Colonic mucosa (tissue), 4 donors: ENCODE data around the gene BCL7A. TPM values are rescaled to one million over a fixed set of nuclear protein-coding genes. Genes with fewer than 3 reads are reported as not detected.

ENCODE experiments used
- DNase-seq: peaks from one replicate; pipeline ENCODE4 v3.0.0-alpha.2; 2020
- H3K27ac ChIP-seq: fragments of 200-600 bp; one replicate; pipeline ENCODE4 v1.8.0; 2021
- H3K27me3 ChIP-seq: fragments of 200-600 bp; one replicate; pipeline ENCODE4 v1.8.0; 2021
- H3K36me3 ChIP-seq: fragments of 200-600 bp; one replicate; pipeline ENCODE4 v1.8.0; 2021
- H3K4me1 ChIP-seq: fragments of 200-600 bp; one replicate; pipeline ENCODE4 v1.8.0; 2021; ENCODE audit warnings: mild to moderate bottlenecking
- H3K4me3 ChIP-seq: fragments of 200-600 bp; one replicate; pipeline ENCODE4 v1.8.0; 2021
- H3K9ac ChIP-seq, 2 donors: one replicate each; pipeline ENCODE4 v1.7.0; 2013; ENCODE audit warnings: control low read depth in 2 of 2, low read depth in 2 of 2, low read length in 2 of 2
- H3K9me3 ChIP-seq: fragments of 200-600 bp; one replicate; pipeline ENCODE4 v1.8.0; 2021
- intact Hi-C: fragments of 100-400 bp; cut with DNase I; formaldehyde crosslinking; loops from one replicate; pipeline ENCODE4 v1.14.1; 2022
- total RNA-seq, 2 donors: library from RNA; stranded (reverse); fragmentation: NEBNext Ultra II Directional in 1 of 2; extraction: Animal tissue kit (Norgen Biotek cat#: 25700) in 1 of 2; gene quantifications; one replicate each; pipeline ENCODE4 v1.2.1, GENCODE V29; 2021
- TF ChIP-seq, protein P1 (sequence below): fragments of 200-600 bp; IDR thresholded peaks from one replicate; pipeline ENCODE4 v1.8.0; 2022; ENCODE audit warnings: antibody characterized with exemption, mild to moderate bottlenecking
- donor health status: healthy.
- donor health status: DM: no; HTN: no; CAD: no.
- donor health status: DM: no; HTN: no; CAD: no.

Gene BCL7A
- total RNA-seq, 2 donors from 2014 or later: 7.0 to 10.0 TPM

- peaks cover 9% of the 10 kb centered on the region for H3K4me1 ChIP-seq
- no peak overlapping the region for H3K4me3 ChIP-seq
Observed at GRCh38 chr12:122063694-122064024, 42.0 kb downstream of the BCL7A start.

DNA sequence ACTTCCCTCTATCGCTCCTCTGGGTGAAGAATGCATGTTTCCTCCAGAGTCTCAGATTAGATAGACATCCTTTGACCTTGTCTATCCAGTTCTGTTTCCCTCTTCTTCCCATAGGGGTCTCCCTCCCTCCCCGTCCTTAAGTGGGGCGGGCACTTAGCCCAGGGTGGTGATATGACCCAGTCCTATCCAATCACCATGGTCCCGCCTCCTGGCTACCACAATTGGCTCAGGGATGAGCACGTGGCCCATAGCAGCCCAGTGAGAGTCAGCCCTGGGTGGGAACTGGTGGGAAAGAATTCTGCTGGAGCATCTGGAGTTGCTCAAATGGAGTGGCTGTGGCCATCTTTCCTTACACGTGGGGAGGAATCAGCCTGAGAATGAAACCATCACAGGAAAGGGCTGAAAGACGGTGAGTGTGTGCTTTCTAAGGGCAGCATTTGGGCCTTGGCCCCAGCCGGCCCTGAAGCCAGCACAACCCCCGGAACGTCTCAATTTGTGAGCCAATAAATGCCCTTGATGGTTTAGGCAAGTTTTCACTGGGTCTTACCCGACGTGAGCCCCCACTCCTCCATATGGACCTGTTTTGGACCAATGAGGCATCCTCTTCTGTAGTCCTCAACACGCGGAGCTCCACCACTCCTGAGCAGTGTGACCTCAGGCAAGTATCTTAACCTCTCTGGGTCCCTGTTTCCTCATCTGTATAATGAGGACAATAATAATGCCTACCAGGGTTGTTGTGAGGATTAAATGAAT, 42.5 kb downstream of the BCL7A start:
- Histone ChIP-seq H3K27me3 (no peaks in the 10 kb centered on the region), H3K4me1 (peaks cover 9% of the 10 kb centered on the region), H3K9ac (peak overlapping the region; percentile 61 to 91), H3K9me3 (no peaks in the 10 kb centered on the region), H3K27ac (peak overlapping the region; percentile 69), H3K36me3 (no peaks in the 10 kb centered on the region), H3K4me3 (no peak overlapping the region)
- intact Hi-C loops: no loop called here
- TF ChIP-seq, protein P1, sequence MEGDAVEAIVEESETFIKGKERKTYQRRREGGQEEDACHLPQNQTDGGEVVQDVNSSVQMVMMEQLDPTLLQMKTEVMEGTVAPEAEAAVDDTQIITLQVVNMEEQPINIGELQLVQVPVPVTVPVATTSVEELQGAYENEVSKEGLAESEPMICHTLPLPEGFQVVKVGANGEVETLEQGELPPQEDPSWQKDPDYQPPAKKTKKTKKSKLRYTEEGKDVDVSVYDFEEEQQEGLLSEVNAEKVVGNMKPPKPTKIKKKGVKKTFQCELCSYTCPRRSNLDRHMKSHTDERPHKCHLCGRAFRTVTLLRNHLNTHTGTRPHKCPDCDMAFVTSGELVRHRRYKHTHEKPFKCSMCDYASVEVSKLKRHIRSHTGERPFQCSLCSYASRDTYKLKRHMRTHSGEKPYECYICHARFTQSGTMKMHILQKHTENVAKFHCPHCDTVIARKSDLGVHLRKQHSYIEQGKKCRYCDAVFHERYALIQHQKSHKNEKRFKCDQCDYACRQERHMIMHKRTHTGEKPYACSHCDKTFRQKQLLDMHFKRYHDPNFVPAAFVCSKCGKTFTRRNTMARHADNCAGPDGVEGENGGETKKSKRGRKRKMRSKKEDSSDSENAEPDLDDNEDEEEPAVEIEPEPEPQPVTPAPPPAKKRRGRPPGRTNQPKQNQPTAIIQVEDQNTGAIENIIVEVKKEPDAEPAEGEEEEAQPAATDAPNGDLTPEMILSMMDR: peak; percentile 18
- DNase-seq: peak; percentile 92

More at GRCh38 chr12:122063694-122064024, 42.0 kb downstream of the BCL7A start:
- no peaks in the 10 kb centered on the region for H3K27me3 ChIP-seq
- H3K9ac ChIP-seq: peak overlapping the region; percentile 61 to 91
- intact Hi-C loops: no loop called here
- peak overlapping the region; percentile 69 for H3K27ac ChIP-seq
- DNase-seq: no peak
- no peaks in the 10 kb centered on the region for H3K9me3 ChIP-seq
- TF ChIP-seq, protein P1: no peak
- H3K36me3 ChIP-seq: no peaks in the 10 kb centered on the region

DNA sequence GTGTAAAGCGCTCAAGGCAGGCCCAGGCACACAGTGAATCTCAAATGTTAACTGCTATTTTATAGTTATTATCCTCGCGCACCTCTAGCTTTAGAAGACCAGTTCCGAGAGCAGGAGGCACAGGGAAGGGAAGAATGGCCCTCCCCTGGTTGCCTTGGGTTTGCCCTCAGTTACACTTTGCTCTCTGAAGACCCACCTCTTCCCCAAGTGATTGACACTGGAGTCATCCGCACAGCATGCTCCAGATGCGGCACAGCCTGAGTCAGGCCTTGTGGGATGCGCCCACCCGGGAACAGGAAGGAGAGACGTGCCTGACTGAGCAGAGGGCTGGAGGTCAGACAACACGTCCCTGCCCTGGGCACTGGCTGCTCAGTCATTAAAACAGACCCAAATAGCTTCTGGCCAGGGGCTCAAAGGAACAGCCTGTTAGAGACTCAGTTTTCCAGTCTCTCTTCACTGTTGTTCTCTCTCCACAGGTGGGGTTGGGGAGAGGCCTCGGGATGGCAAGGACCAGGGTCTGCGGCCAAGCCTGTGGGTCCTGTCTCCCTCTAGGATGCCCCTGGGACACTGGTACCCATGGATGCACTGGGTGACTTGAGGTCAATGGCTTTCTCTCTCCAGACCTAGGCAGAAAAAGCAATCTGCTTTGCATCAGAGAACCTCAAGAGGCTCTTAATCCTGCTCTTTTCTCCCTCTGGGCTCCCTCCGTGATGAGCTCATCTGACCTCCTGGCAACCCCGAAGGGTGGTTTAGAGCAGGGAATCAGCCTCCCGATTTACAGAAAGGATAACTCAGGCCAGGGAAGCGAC, 43.3 kb downstream of the BCL7A start:
- intact Hi-C loops: no loop called here
- TF ChIP-seq, protein P1: no peak
- H3K27me3 ChIP-seq: no peaks in the 10 kb centered on the region
- H3K36me3 ChIP-seq: no peaks in the 10 kb centered on the region
- H3K9me3 ChIP-seq: no peaks in the 10 kb centered on the region
- H3K4me1 ChIP-seq: peaks cover 9% of the 10 kb centered on the region
- H3K4me3 ChIP-seq: no peak overlapping the region
- peak; percentile 54 for DNase-seq
- H3K27ac ChIP-seq: peak overlapping the region; percentile 69
- peak overlapping the region; percentile 6 to 48 for H3K9ac ChIP-seq

DNA sequence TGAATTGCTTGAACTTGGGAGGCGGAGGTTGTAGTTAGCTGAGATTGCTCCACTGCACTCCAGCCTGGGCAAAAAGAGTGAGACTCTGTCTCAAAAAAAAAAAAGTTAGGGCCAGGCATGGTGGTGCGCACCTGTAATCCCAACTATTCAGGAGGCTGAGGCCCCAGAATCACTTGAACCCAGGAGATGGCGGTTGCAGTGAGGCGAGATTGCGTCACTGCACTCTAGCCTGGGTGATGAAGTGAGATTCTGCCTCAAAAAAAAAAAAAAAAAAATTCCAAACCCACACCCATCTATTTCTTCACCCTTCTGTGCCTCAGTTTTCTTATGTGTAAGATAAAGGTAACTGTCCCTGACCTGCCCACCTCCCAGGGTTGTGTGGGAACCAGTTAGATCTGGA, 45.9 kb downstream of the BCL7A start:
- no peaks in the 10 kb centered on the region for H3K36me3 ChIP-seq
- no peak overlapping the region for H3K9ac ChIP-seq
- H3K9me3 ChIP-seq: no peaks in the 10 kb centered on the region
- no peak for DNase-seq
- H3K4me3 ChIP-seq: no peak overlapping the region
- peaks cover 9% of the 10 kb centered on the region for H3K4me1 ChIP-seq
- TF ChIP-seq, protein P1: no peak
- no peak overlapping the region for H3K27ac ChIP-seq
- H3K27me3 ChIP-seq: no peaks in the 10 kb centered on the region
- intact Hi-C loops: no loop called here

GRCh38 chr12:122067966-122068365, 46.3 kb downstream of the BCL7A start:
- H3K36me3 ChIP-seq: no peaks in the 10 kb centered on the region
- intact Hi-C loops: no loop called here
- DNase-seq: no peak
- TF ChIP-seq, protein P1: no peak
- H3K4me3 ChIP-seq: no peak overlapping the region
- no peak overlapping the region for H3K27ac ChIP-seq
- peak overlapping the region in 1 of 2 donors; percentile 34 for H3K9ac ChIP-seq
- no peaks in the 10 kb centered on the region for H3K9me3 ChIP-seq
- no peaks in the 10 kb centered on the region for H3K27me3 ChIP-seq
- H3K4me1 ChIP-seq: peaks cover 9% of the 10 kb centered on the region
